Breast epithelium (tissue), 4 donors: ENCODE results near the gene EIF3J. TPM values are rescaled to one million over a fixed set of nuclear protein-coding genes. Genes with fewer than 3 reads are reported as not detected.

Experiments used
- DNase-seq, 2 donors: peaks; one replicate each; pipeline ENCODE4 v3.0.0-alpha.2; 2019; ENCODE audit warnings: low spot score in 2 of 2
- H3K27ac ChIP-seq, 2 donors: fragments of 200-600 bp; sonication (generic) in 1 of 2; one replicate each; pipeline ENCODE4 v1.5.1; 2016 to 2019; ENCODE audit warnings: mild to moderate bottlenecking in 1 of 2
- H3K27me3 ChIP-seq, 2 donors: fragments of 200-600 bp; sonication (generic) in 1 of 2; one replicate each; pipeline versions ENCODE4 v1.5.1 to v1.6.0; 2017 to 2019; ENCODE audit warnings: control low read depth in 1 of 2, mild to moderate bottlenecking in 1 of 2
- H3K36me3 ChIP-seq: fragments of 200-600 bp; one replicate; pipeline ENCODE4 v1.5.1; 2019
- H3K4me1 ChIP-seq, 2 donors: fragments of 200-600 bp; sonication (generic); one replicate each; pipeline ENCODE4 v1.5.1; 2016 to 2019; ENCODE audit warnings: control low read depth in 1 of 2
- H3K4me3 ChIP-seq, 3 donors: fragments of 200-600 bp; sonication (generic); 1 replicate in 2 of 3; 2 replicates in 1 of 3; pipeline ENCODE4 v1.5.1; 2016 to 2019; ENCODE audit warnings: mild to moderate bottlenecking in 3 of 3, moderate library complexity in 2 of 3
- H3K9me3 ChIP-seq, 2 donors: fragments of 200-600 bp; sonication (generic) in 1 of 2; one replicate each; pipeline ENCODE4 v1.5.1; 2016 to 2019; ENCODE audit warnings: control low read depth in 1 of 2
- POLR2A ChIP-seq: fragments of 450-650 bp; IDR thresholded peaks from one replicate; pipeline ENCODE4 v1.6.1; 2016; ENCODE audit warnings: antibody characterized with exemption, mild to moderate bottlenecking, moderate library complexity
- POLR2AphosphoS5 ChIP-seq, 3 donors: sonication (generic); formaldehyde crosslinking; IDR thresholded peaks; one replicate each; pipeline ENCODE4 v1.6.1; 2017; ENCODE audit warnings: antibody characterized with exemption in 3 of 3
- intact Hi-C: fragments of 100-400 bp; cut with DNase I; formaldehyde crosslinking; loops from one replicate; pipeline ENCODE4 v1.15.1; 2023; ENCODE audit warnings: low total_unique reads
- total RNA-seq, 3 donors: library from RNA; depleted of rRNA; stranded (reverse); fragments of >200 nt; gene quantifications; one replicate each; pipeline ENCODE4 v1.1.0, GENCODE V29; 2016
- TF ChIP-seq, protein P1 (sequence below), 3 donors: fragments of 450-650 bp; IDR thresholded peaks; one replicate each; pipeline ENCODE4 v1.5.1; 2016 to 2017; ENCODE audit warnings: antibody characterized with exemption in 3 of 3, mild to moderate bottlenecking in 3 of 3, moderate library complexity in 3 of 3

Gene EIF3J
- total RNA-seq, 3 donors from 2014 or later, result 46.6 to 82.0 (median 68.2) TPM

DNA sequence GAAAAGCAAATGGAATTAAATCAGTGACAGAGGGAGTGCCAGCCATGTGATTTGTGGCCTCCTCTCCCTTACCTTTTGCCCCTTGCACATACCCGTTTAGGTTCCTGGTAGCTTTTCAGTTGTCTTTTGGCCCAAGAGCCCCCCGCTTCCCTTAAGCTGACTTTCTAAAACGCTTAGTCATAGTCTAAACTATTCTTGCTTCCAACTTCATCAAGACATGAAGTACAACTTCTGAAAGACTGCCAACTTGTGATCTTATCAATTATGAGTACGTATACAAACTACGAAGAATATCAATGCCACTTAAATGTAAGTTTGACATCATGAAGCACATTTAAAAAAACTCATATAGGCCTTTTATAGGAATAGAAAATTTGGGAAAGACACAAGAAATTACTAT, 61.9 kb downstream of the EIF3J start:
- Histone ChIP-seq H3K27me3 (no peaks in the 10 kb centered on the region), H3K4me1 (no peaks in the 10 kb centered on the region), H3K9me3 (no peaks in the 10 kb centered on the region), H3K36me3 (no peaks in the 10 kb centered on the region), H3K4me3 (no peak overlapping the region), H3K27ac (peak overlapping the region; percentile 20 to 61)
- DNase-seq, result no peak
- TF ChIP-seq, protein P1, sequence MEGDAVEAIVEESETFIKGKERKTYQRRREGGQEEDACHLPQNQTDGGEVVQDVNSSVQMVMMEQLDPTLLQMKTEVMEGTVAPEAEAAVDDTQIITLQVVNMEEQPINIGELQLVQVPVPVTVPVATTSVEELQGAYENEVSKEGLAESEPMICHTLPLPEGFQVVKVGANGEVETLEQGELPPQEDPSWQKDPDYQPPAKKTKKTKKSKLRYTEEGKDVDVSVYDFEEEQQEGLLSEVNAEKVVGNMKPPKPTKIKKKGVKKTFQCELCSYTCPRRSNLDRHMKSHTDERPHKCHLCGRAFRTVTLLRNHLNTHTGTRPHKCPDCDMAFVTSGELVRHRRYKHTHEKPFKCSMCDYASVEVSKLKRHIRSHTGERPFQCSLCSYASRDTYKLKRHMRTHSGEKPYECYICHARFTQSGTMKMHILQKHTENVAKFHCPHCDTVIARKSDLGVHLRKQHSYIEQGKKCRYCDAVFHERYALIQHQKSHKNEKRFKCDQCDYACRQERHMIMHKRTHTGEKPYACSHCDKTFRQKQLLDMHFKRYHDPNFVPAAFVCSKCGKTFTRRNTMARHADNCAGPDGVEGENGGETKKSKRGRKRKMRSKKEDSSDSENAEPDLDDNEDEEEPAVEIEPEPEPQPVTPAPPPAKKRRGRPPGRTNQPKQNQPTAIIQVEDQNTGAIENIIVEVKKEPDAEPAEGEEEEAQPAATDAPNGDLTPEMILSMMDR (IDR thresholded peaks at IDR 0.05), result no peak
- TF ChIP-seq POLR2A (no peak), POLR2AphosphoS5 (IDR thresholded peaks at IDR 0.05) (no peak)
- intact Hi-C loops, result no loop called here

DNA sequence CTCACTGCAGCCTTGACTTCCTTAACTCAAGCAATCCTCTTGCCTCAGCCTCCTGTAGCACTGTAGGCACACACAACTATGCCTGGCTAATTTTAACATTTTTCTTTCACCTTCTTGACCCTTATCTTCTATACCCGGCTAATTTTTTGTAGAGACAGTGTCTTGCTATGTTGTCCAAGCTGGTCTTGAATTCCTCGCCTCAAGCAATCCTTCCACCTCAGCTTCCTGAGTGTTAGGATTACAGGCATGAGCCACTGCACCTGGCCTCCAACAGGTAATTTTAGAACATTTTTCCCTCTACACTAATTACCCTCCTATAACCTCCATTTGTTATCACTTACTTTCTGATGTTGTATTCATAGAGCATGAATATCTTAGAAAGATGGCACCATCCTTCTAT, 66.2 kb downstream of the EIF3J start:
- Histone ChIP-seq H3K27ac (no peak overlapping the region), H3K4me1 (no peaks in the 10 kb centered on the region), H3K36me3 (peaks cover 14% of the 10 kb centered on the region), H3K4me3 (no peak overlapping the region), H3K9me3 (no peaks in the 10 kb centered on the region), H3K27me3 (no peaks in the 10 kb centered on the region)
- intact Hi-C loops, result no loop called here
- no peak for DNase-seq
- TF ChIP-seq POLR2A, result no peak
- no peak for TF ChIP-seq POLR2AphosphoS5 (IDR thresholded peaks at IDR 0.05)
- TF ChIP-seq, protein P1 (IDR thresholded peaks at IDR 0.05), result no peak

DNA sequence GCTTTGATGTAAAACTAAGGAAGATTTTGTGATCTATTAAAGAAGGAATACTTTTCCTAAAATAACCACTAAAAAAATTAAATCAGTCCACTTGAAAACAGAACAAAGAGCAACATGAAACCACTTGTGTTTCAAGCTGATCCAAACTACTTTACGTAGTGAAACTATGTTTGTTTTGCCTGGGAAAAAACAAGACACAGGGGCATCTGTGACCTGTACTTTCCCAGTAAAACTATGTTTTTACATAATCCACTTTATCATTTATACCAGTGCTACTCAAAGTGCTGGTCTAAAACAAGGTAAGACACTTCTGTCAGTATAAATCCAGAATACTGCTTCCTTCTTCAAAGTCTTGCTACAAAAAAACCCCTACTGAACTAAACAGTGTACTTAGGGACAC, 69.8 kb downstream of the EIF3J start:
- intact Hi-C loops, result no loop called here
- H3K4me3 ChIP-seq, result no peak overlapping the region
- no peak overlapping the region for H3K27ac ChIP-seq
- no peaks in the 10 kb centered on the region for H3K9me3 ChIP-seq
- H3K4me1 ChIP-seq, result no peaks in the 10 kb centered on the region
- no peaks in the 10 kb centered on the region for H3K27me3 ChIP-seq
- TF ChIP-seq POLR2A (no peak), POLR2AphosphoS5 (IDR thresholded peaks at IDR 0.05) (no peak)
- TF ChIP-seq, protein P1 (IDR thresholded peaks at IDR 0.05), result no peak
- DNase-seq, result no peak
- H3K36me3 ChIP-seq, result peaks cover 16% of the 10 kb centered on the region

Other genes starting within 250 kb of the EIF3J start
- 100 to 1,000 TPM in 1 of 3 donors, 10 to 100 TPM in 2; 81.8 to 129 (median 96.0) TPM for gene GOLM2, start 248.4 kb upstream of the EIF3J start, total RNA-seq
- 100 to 1,000 TPM in 1 of 3 donors, 10 to 100 TPM in 2; 48.3 to 101 (median 77.0) TPM for gene CTDSPL2, start 109.5 kb upstream of the EIF3J start, total RNA-seq
- 100 to 1,000 TPM in 2 of 3 donors, 10 to 100 TPM in 1; 82.4 to 117 (median 103) TPM for gene SPG11, start 126.5 kb downstream of the EIF3J start, total RNA-seq
- gene PATL2, start 174.2 kb downstream of the EIF3J start, total RNA-seq, result 1 to 10 TPM; 1.6 to 2.6 (median 2.2) TPM
- gene B2M, start 174.4 kb downstream of the EIF3J start, total RNA-seq, result 1,000 to 10,000 TPM; 2,658 to 3,703 (median 3,086) TPM
- 10 to 100 TPM in 2 of 3 donors, 1 to 10 TPM in 1; 9.8 to 15.5 (median 13.5) TPM for gene TRIM69, start 199.4 kb downstream of the EIF3J start, total RNA-seq